H1 (cell line): ENCODE measurements around the gene GRK6.

Experiments
- JUND ChIP-seq: IDR thresholded peaks from 2 replicates; pipeline ENCODE4 v1.6.1; 2011; ENCODE audit warnings: mild to moderate bottlenecking, improper control_type of control experiment, low read length
- NRF1 ChIP-seq: IDR thresholded peaks from 2 replicates; pipeline ENCODE4 v1.6.1; 2011; ENCODE audit warnings: mild to moderate bottlenecking, low read depth, low read length, improper control_type of control experiment
- PHF8 ChIP-seq: fragments of 200-600 bp; sonication (generic); conservative IDR thresholded peaks from 2 replicates; pipeline ENCODE4 v1.7.1; 2012; ENCODE audit warnings: low read depth, mild to moderate bottlenecking, inconsistent platforms, low read length, moderate library complexity
- POLR2A ChIP-seq, 2 experiments: IDR thresholded peaks; 1 replicate in 1 of 2; 2 replicates in 1 of 2; pipeline ENCODE4 v1.6.1; 2011; ENCODE audit warnings: low read depth in 2 of 2, low read length in 2 of 2, mild to moderate bottlenecking in 2 of 2; ENCODE audit errors: control extremely low read depth in 1 of 2
- POLR2AphosphoS5 ChIP-seq: IDR thresholded peaks from 2 replicates; pipeline ENCODE4 v1.6.1; 2011; ENCODE audit warnings: low read depth, low read length
- SIX5 ChIP-seq: IDR thresholded peaks from 2 replicates; pipeline ENCODE4 v1.6.1; 2011; ENCODE audit warnings: mild to moderate bottlenecking, low read depth, low read length
- TF ChIP-seq, protein P1 (sequence below), 3 experiments: IDR thresholded peaks; 1 replicate in 2 of 3; 2 replicates in 1 of 3; pipeline versions ENCODE4 v1.5.1 to v1.6.1; 2011; ENCODE audit warnings: low read length in 3 of 3, mild to moderate bottlenecking in 3 of 3, inconsistent platforms in 2 of 3, low read depth in 1 of 3, moderate library complexity in 1 of 3; ENCODE audit not compliant: insufficient read depth in 1 of 3; ENCODE audit errors: control extremely low read depth in 1 of 3

DNA sequence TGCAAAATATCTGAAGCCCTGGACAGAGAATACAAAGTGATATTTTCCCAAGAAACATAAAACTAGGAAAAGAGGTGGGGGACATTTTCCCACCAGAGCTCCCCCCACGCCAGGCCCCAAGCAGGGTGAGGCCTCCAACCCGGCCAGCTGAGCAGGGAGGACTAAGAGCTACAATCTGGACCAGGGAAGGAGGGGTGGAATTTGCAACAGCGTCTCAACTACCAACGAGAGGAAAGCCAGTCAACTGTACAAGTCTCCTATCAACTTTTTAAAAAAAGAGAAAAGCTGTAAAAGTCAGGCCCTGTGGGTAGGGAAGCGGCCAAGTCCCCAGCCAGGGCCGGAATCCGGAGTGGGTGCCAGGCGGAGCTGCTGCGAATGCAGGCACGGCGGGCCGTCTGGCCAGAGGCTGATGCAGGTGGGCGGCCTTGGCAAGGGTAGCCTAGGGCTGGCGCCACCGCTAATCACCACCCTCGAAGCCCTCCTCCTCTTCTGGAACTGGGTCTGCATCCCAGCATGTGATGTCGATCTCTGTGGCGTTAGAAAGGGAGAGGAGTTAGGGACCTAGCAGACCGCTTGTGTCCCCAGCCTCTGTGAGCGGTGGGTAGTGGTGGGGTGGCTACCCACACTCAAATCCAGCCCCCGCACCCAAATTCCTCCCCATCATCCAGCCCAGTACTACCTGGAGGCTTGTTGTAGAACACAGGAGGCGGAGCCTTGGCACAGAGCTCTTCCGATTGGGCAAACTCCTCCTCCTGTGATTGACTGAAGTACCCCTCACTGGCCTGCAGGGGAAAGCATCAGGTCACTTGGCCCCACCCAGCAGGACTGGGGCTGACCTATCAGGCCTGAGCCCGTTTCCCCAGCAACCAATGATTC is 30.7 kb downstream of the GRK6 start:
- TF ChIP-seq NRF1 (no peak), JUND (no peak), POLR2A (IDR thresholded peaks at IDR 0.05; ENCODE audit: control extremely low read depth in 1 of 2, low read depth in 2 of 2, low read length in 2 of 2) (peak in 1 of 2 experiments; percentile 63; a peak in 2 of 3 replicates), SIX5 (no peak), POLR2AphosphoS5 (peak; percentile 45; the same call in 1 of the 2 replicates), PHF8 (no peak)
- TF ChIP-seq, protein P1, sequence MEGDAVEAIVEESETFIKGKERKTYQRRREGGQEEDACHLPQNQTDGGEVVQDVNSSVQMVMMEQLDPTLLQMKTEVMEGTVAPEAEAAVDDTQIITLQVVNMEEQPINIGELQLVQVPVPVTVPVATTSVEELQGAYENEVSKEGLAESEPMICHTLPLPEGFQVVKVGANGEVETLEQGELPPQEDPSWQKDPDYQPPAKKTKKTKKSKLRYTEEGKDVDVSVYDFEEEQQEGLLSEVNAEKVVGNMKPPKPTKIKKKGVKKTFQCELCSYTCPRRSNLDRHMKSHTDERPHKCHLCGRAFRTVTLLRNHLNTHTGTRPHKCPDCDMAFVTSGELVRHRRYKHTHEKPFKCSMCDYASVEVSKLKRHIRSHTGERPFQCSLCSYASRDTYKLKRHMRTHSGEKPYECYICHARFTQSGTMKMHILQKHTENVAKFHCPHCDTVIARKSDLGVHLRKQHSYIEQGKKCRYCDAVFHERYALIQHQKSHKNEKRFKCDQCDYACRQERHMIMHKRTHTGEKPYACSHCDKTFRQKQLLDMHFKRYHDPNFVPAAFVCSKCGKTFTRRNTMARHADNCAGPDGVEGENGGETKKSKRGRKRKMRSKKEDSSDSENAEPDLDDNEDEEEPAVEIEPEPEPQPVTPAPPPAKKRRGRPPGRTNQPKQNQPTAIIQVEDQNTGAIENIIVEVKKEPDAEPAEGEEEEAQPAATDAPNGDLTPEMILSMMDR (IDR thresholded peaks at IDR 0.05; ENCODE audit: control extremely low read depth in 1 of 3, insufficient read depth in 1 of 3, low read depth in 1 of 3, low read length in 3 of 3): peak in 2 of 3 experiments; percentile 56 to 79; a peak in 2 of 4 replicates
